H1 (cell line): ENCODE measurements around the gene MAPKAP1. TPM values are rescaled to one million over a fixed set of nuclear protein-coding genes. Genes with fewer than 3 reads are reported as not detected.

Experiments used
- CTCF ChIA-PET: fragments of 300-600 bp; sonication (Branson Sonifier 250); formaldehyde crosslinking; loops from one replicate; lab custom pipeline; 2021; ENCODE audit not compliant: partially characterized antibody; lab: Charles Lee
- POLR2A ChIA-PET: fragments of 300-600 bp; sonication (Branson Sonifier 250); formaldehyde crosslinking; loops from one replicate; lab custom pipeline; 2021; ENCODE audit warnings: inconsistent platforms; ENCODE audit not compliant: partially characterized antibody; lab: Charles Lee
- DNase-seq, 2 experiments: peaks; one replicate each; pipeline versions ENCODE4 v3.0.0 to v3.0.0-alpha.2; 2010 to 2022; ENCODE audit warnings: low spot score in 2 of 2, low read depth in 1 of 2, mixed read lengths in 1 of 2
- FAIRE-seq: peaks from 2 replicates; lab custom pipeline; 2011; peaks lifted over from hg19 to GRCh38; lab: Jason Lieb, UNC
- H2AFZ ChIP-seq: 2 replicates; pipeline ENCODE4 v1.8.1; 2012; ENCODE audit warnings: low read length, inconsistent platforms
- H2AK5ac ChIP-seq: 2 replicates; pipeline ENCODE4 v1.6.1; 2013; ENCODE audit warnings: low read depth, low read length
- H2BK120ac ChIP-seq: replicated peaks from 2 replicates; pipeline ENCODE3; 2013; ENCODE audit warnings: low read depth, low read length, inconsistent platforms
- H2BK12ac ChIP-seq: 2 replicates; pipeline ENCODE4 v1.6.1; 2013; ENCODE audit warnings: low read depth, low read length
- H2BK15ac ChIP-seq: 2 replicates; pipeline ENCODE4 v1.6.1; 2013; ENCODE audit warnings: low read length
- H2BK20ac ChIP-seq: 2 replicates; pipeline ENCODE4 v1.6.1; 2013; ENCODE audit warnings: low read length
- H2BK5ac ChIP-seq: 2 replicates; pipeline ENCODE4 v1.6.1; 2013; ENCODE audit warnings: low read depth, low read length
- H3K14ac ChIP-seq: 2 replicates; pipeline ENCODE4 v1.6.1; 2013; ENCODE audit warnings: inconsistent platforms; ENCODE audit not compliant: insufficient read length
- H3K18ac ChIP-seq: 2 replicates; pipeline ENCODE4 v1.6.1; 2013; ENCODE audit warnings: low read length; ENCODE audit errors: extremely low read depth
- H3K23ac ChIP-seq: 2 replicates; pipeline ENCODE4 v1.6.1; 2013; ENCODE audit warnings: inconsistent platforms; ENCODE audit not compliant: insufficient read length
- H3K23me2 ChIP-seq: 2 replicates; pipeline ENCODE4 v1.6.1; 2013; ENCODE audit warnings: low read depth, low read length
- H3K27ac ChIP-seq: 2 replicates; pipeline ENCODE4 v1.6.1; 2011; ENCODE audit warnings: low read depth, low read length, inconsistent platforms
- H3K27me3 ChIP-seq, 4 experiments: replicated peaks in 1 of 4; 1 replicate in 1 of 4; 2 replicates in 3 of 4; pipeline versions ENCODE4 v1.6.1 to v1.8.1; 2011 to 2013; ENCODE audit warnings: low read length in 3 of 4, mild to moderate bottlenecking in 3 of 4, inconsistent platforms in 2 of 4, mixed read lengths in 2 of 4, moderate library complexity in 1 of 4; ENCODE audit not compliant: control insufficient read depth in 3 of 4, insufficient read depth in 3 of 4; ENCODE audit errors: extremely low read depth in 1 of 4
- H3K36me3 ChIP-seq, 4 experiments: 2 replicates each; pipeline versions ENCODE4 v1.6.1 to v1.8.1; 2011 to 2013; ENCODE audit warnings: mild to moderate bottlenecking in 4 of 4, low read length in 3 of 4, moderate library complexity in 2 of 4, control low read depth in 1 of 4, inconsistent platforms in 1 of 4; ENCODE audit not compliant: insufficient read depth in 4 of 4, control insufficient read depth in 2 of 4
- H3K4ac ChIP-seq: replicated peaks from 2 replicates; pipeline ENCODE3; 2013; ENCODE audit warnings: low read length, low read depth, mixed read lengths, inconsistent platforms; ENCODE audit not compliant: insufficient read length
- H3K4me1 ChIP-seq, 4 experiments: replicated peaks in 1 of 4; 1 replicate in 1 of 4; 2 replicates in 3 of 4; pipeline versions ENCODE4 v1.6.1 to v1.8.1; 2011 to 2013; ENCODE audit warnings: low read length in 3 of 4, inconsistent platforms in 2 of 4, mixed read lengths in 1 of 4; ENCODE audit not compliant: insufficient read depth in 4 of 4, control insufficient read depth in 3 of 4
- H3K4me2 ChIP-seq, 2 experiments: 2 replicates each; pipeline versions ENCODE4 v1.6.1 to v1.8.1; 2011 to 2013; ENCODE audit warnings: low read depth in 2 of 2, low read length in 2 of 2, control low read depth in 1 of 2, inconsistent platforms in 1 of 2, mild to moderate bottlenecking in 1 of 2; ENCODE audit not compliant: insufficient read depth in 1 of 2
- H3K4me3 ChIP-seq, 4 experiments: fragments of 200-600, 300-600 bp in 1 of 4; sonication (generic), shearing (Covaris generic), sonication (Bioruptor Twin) in 1 of 4; 2 replicates each; pipeline versions ENCODE4 v1.5.1 to v1.8.1; 2011 to 2016; ENCODE audit warnings: low read length in 4 of 4, low read depth in 3 of 4, control low read depth in 2 of 4, inconsistent platforms in 2 of 4, mild to moderate bottlenecking in 2 of 4, mixed read lengths in 1 of 4, moderate library complexity in 1 of 4; ENCODE audit not compliant: insufficient read depth in 2 of 4; ENCODE audit errors: extremely low read depth in 1 of 4
- H3K56ac ChIP-seq: replicated peaks from 2 replicates; pipeline ENCODE3; 2013; ENCODE audit warnings: low read depth, mild to moderate bottlenecking, mixed read lengths, low read length, inconsistent platforms; ENCODE audit not compliant: insufficient read length
- H3K79me1 ChIP-seq: 2 replicates; pipeline ENCODE4 v1.6.1; 2013; ENCODE audit warnings: low read depth, low read length, control low read depth
- H3K79me2 ChIP-seq, 2 experiments: 2 replicates each; pipeline versions ENCODE4 v1.6.1 to v1.8.1; 2012 to 2013; ENCODE audit warnings: low read length in 2 of 2, mild to moderate bottlenecking in 2 of 2, inconsistent platforms in 1 of 2; ENCODE audit not compliant: insufficient read depth in 2 of 2, control insufficient read depth in 1 of 2
- H3K9ac ChIP-seq, 4 experiments: replicated peaks in 1 of 4; 1 replicate in 1 of 4; 2 replicates in 3 of 4; pipeline versions ENCODE4 v1.6.1 to v1.8.1; 2011 to 2013; ENCODE audit warnings: low read depth in 3 of 4, low read length in 3 of 4, control low read depth in 2 of 4, mild to moderate bottlenecking in 2 of 4, moderate library complexity in 2 of 4, inconsistent platforms in 1 of 4; ENCODE audit errors: extremely low read depth in 1 of 4
- H3K9me3 ChIP-seq, 2 experiments: 2 replicates each; pipeline versions ENCODE4 v1.6.1 to v1.8.1; 2012 to 2013; ENCODE audit warnings: mild to moderate bottlenecking in 2 of 2, moderate library complexity in 2 of 2, control low read depth in 1 of 2, inconsistent platforms in 1 of 2, low read depth in 1 of 2, low read length in 1 of 2, mixed read lengths in 1 of 2; ENCODE audit not compliant: insufficient read depth in 2 of 2
- H4K20me1 ChIP-seq, 2 experiments: replicated peaks in 1 of 2; 2 replicates each; pipeline versions ENCODE3 to v1.8.1; 2011 to 2013; ENCODE audit warnings: inconsistent platforms in 2 of 2, low read length in 2 of 2, mild to moderate bottlenecking in 1 of 2; ENCODE audit not compliant: insufficient read depth in 2 of 2, control insufficient read depth in 1 of 2
- H4K5ac ChIP-seq: 2 replicates; pipeline ENCODE4 v1.6.1; 2013; ENCODE audit warnings: low read length, low read depth, mixed read lengths, inconsistent platforms; ENCODE audit not compliant: insufficient read length
- H4K8ac ChIP-seq: 2 replicates; pipeline ENCODE4 v1.8.0; 2013; ENCODE audit warnings: mild to moderate bottlenecking, moderate library complexity, low read length, inconsistent platforms; ENCODE audit not compliant: insufficient read depth; ENCODE audit errors: extremely low read depth
- H4K91ac ChIP-seq: replicated peaks from 2 replicates; pipeline ENCODE3; 2013; ENCODE audit warnings: low read length, mixed read lengths, inconsistent platforms; ENCODE audit not compliant: insufficient read length
- EP300 ChIP-seq, 2 experiments: IDR thresholded peaks; 1 replicate in 1 of 2; 2 replicates in 1 of 2; pipeline ENCODE4 v1.6.1; 2011 to 2012; ENCODE audit warnings: low read depth in 2 of 2, low read length in 2 of 2, mild to moderate bottlenecking in 2 of 2, borderline replicate concordance in 1 of 2, inconsistent platforms in 1 of 2, moderate library complexity in 1 of 2
- KDM4A ChIP-seq: IDR thresholded peaks from one replicate; pipeline ENCODE4 v1.7.1; 2012; ENCODE audit warnings: low read depth, mild to moderate bottlenecking, moderate library complexity, low read length, inconsistent platforms; ENCODE audit not compliant: severe bottlenecking
- ZNF274 ChIP-seq: IDR thresholded peaks from 2 replicates; pipeline ENCODE4 v1.7.0; 2012; ENCODE audit warnings: low read length, borderline replicate concordance; ENCODE audit errors: extremely low read depth
- WGBS, 2 experiments: shearing (Covaris generic) in 1 of 2; methylation state at CpG; one replicate each; pipeline versions ENCODE4 v1.1.6 to v1.1.7; 2013 to 2015; ENCODE audit warnings: low lambda C conversion rate in 2 of 2, mixed read lengths in 2 of 2, inconsistent platforms in 1 of 2, low coverage in 1 of 2, missing lambda C conversion rate in 1 of 2; ENCODE audit not compliant: insufficient replicate concordance in 2 of 2, insufficient coverage in 1 of 2, insufficient read length in 1 of 2; ENCODE audit errors: extremely low coverage in 1 of 2, missing lambda C conversion rate in 1 of 2; 5-methylcytosine and 5-hydroxymethylcytosine counted together
- polyA plus RNA-seq, 7 experiments: library from polyadenylated mRNA; depleted of rRNA in 3 of 7; stranded (reverse) in 5 of 7; unstranded in 2 of 7; fragments of >200 nt in 5 of 7; fragments of 200-250 nt in 2 of 7; gene quantifications; 1 replicate in 5 of 7; 2 replicates in 1 of 7; 4 replicates in 1 of 7; pipeline versions ENCODE4 v1.2.1 to v1.2.3, GENCODE V29; 2011 to 2013; ENCODE audit warnings: missing spikeins in 2 of 7, mixed read lengths in 2 of 7
- total RNA-seq: library from RNA; stranded (reverse); fragmentation: NEBNext Ultra II Directional; extraction: Animal tissue kit (Norgen Biotek cat#: 25700); gene quantifications from 2 replicates; pipeline ENCODE4 v1.2.1, GENCODE V29; 2021

MAPKAP1 gene
- total and polyA plus RNA-seq, 2 of the 8 experiments (the other 6 are each of a cell fraction or from before 2014, with no cell fraction given): 79.2 to 140 TPM

DNA sequence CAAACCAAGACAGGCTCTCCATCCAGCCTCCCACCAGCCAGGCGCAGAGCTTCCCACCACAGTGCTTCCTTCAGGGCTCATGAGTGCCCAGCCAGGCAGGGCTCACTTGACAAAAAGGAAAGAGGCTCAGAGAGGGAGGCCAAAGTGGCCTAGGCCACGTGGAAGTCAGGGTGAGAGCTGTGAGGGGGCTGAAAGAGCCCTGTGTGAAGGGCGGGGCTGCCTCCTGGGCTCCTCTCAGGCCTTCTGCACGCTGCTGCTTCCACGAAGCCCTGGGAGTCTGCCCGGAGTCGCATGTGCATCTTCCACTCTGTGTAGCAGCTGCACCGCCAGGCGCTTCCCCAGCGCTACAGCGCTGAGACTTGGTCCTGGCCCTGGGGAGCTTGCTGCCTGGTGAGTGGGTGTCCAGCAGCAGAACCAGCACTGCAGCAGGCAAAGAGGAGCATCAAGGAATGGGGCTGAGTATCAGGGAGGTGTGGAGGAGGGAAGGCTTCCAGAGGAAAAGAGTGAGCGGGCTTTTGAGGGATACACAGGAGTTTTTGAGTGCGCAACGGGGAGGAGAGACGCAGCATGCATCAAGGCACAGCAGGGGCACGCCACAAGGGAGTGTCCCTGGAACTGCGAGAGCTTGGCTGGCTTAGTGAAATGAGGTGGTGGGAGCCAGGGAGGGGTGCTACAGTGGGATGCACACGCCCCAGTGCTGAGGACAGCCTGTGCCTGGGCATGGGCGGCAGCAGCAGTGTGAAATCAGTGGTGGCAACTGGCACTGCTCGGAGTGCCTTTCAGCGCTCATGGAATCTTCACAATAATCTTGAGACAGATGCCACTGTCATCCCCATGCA is 267.4 kb downstream of the MAPKAP1 start:
- no peak overlapping the region for H3K4ac ChIP-seq
- H3K4me2 ChIP-seq: no peak overlapping the region
- no peak overlapping the region for H3K4me3 ChIP-seq
- H4K20me1 ChIP-seq: peaks cover 0 to 3% of the 10 kb centered on the region in 2 experiments
- H3K27ac ChIP-seq: no peak overlapping the region; the same call in 1 of the 2 replicates
- no peak overlapping the region for H2BK120ac ChIP-seq
- no peaks in the 10 kb centered on the region for H3K79me1 ChIP-seq
- FAIRE-seq: no peak
- H4K5ac ChIP-seq: no peak overlapping the region
- no peak overlapping the region for H2BK12ac ChIP-seq
- H2BK5ac ChIP-seq: peak overlapping the region; percentile 21; the same call in 1 of the 2 replicates
- no peak overlapping the region for H2AFZ ChIP-seq
- no peak overlapping the region; a peak in 1 of 7 replicates for H3K9ac ChIP-seq
- ChIA-PET CTCF (interaction anchor here (0.6 to 2.2 kb wide), 5 partner anchors 10 to 191 kb away, joined by 3 to 13 read pairs (median 6); no protein-coding TSS in a partner anchor), POLR2A (interaction anchor here (0.8 kb wide), 1 partner anchor 11 kb away, joined by 3 read pairs; no protein-coding TSS in a partner anchor)
- H3K79me2 ChIP-seq: no peaks in the 10 kb centered on the region
- no peak overlapping the region for H2AK5ac ChIP-seq
- no peak for DNase-seq
- no peaks in the 10 kb centered on the region for H3K27me3 ChIP-seq
- no peak overlapping the region for H4K91ac ChIP-seq
- no peak overlapping the region for H3K18ac ChIP-seq
- no peak overlapping the region for H3K23ac ChIP-seq
- H3K14ac ChIP-seq: no peak overlapping the region
- 94% methylated on average over 21 of the region's 21 CpGs; no CpG with 5 or more reads in 1 of the 2 experiments for WGBS, 2 experiments
- H3K23me2 ChIP-seq: no peaks in the 10 kb centered on the region
- H3K56ac ChIP-seq: no peak overlapping the region
- no peak overlapping the region for H4K8ac ChIP-seq
- no peaks in the 10 kb centered on the region for H3K4me1 ChIP-seq
- H2BK20ac ChIP-seq: no peak overlapping the region
- no peak for TF ChIP-seq KDM4A
- TF ChIP-seq ZNF274: no peak
- no peak for TF ChIP-seq EP300 (IDR thresholded peaks at IDR 0.05; ENCODE audit: borderline replicate concordance in 1 of 2, low read depth in 2 of 2, low read length in 2 of 2)
- no peak overlapping the region for H2BK15ac ChIP-seq
- no peaks in the 10 kb centered on the region for H3K9me3 ChIP-seq
- no peaks in the 10 kb centered on the region for H3K36me3 ChIP-seq
